IMR-90 (cell line): Measurements from ENCODE around the gene PCED1B. TPM values are rescaled to one million over a fixed set of nuclear protein-coding genes. Genes with fewer than 3 reads are reported as not detected.
A peak's percentile ranks its signal among the peaks of the same experiment; 100 is the strongest.

ENCODE experiments used
- ATAC-seq: fragments of 200-7000 bp; cut with Tn5 transposase; 2 replicates; pipeline ENCODE4 v1.9.1; 2020; ENCODE audit warnings: low read depth, mild to moderate bottlenecking, moderate library complexity
- BruUV-seq: library from RNA; stranded (reverse); fragments of 400-500 nt; replicated peaks from 2 replicates; lab custom pipeline; 2021; lab: Mats Ljungman, UMichigan
- CTCF ChIA-PET: fragments of 300-600 bp; formaldehyde crosslinking; extraction: SDS; loops from one replicate; lab custom pipeline; 2021; ENCODE audit warnings: antibody characterized with exemption; lab: Yijun Ruan, JAX
- POLR2A ChIA-PET: fragments of 300-600 bp; sonication (Branson Sonifier 250); formaldehyde crosslinking; loops from one replicate; lab custom pipeline; 2022; ENCODE audit warnings: antibody characterized with exemption; ENCODE audit not compliant: unreplicated experiment; lab: Charles Lee
- DNase-seq: peaks from one replicate; pipeline ENCODE4 v3.0.0; 2013
- H2AFZ ChIP-seq: replicated peaks from 2 replicates; pipeline ENCODE3; 2013; ENCODE audit warnings: low read length, mild to moderate bottlenecking; ENCODE audit not compliant: poor library complexity
- H2AK5ac ChIP-seq: 2 replicates; pipeline ENCODE4 v1.6.1; 2013; ENCODE audit warnings: low read depth, low read length, inconsistent platforms
- H2AK9ac ChIP-seq: replicated peaks from 2 replicates; pipeline ENCODE3; 2013; ENCODE audit warnings: mild to moderate bottlenecking, low read depth, low read length, moderate library complexity; ENCODE audit not compliant: poor library complexity
- H2BK120ac ChIP-seq: 2 replicates; pipeline ENCODE4 v1.6.1; 2013; ENCODE audit warnings: low read depth, low read length, inconsistent platforms
- H2BK15ac ChIP-seq: 3 replicates; pipeline ENCODE4 v1.6.1; 2013; ENCODE audit warnings: low read depth, low read length, inconsistent platforms
- H2BK20ac ChIP-seq: 2 replicates; pipeline ENCODE4 v1.6.1; 2013; ENCODE audit warnings: low read depth, mild to moderate bottlenecking, inconsistent platforms, low read length, moderate library complexity
- H2BK5ac ChIP-seq: 2 replicates; pipeline ENCODE4 v1.6.1; 2013; ENCODE audit warnings: mild to moderate bottlenecking, low read depth, low read length, inconsistent platforms; ENCODE audit not compliant: poor library complexity, severe bottlenecking
- H3K14ac ChIP-seq: replicated peaks from 2 replicates; pipeline ENCODE4 v1.6.1; 2013; ENCODE audit warnings: low read depth, low read length, inconsistent platforms
- H3K18ac ChIP-seq: 2 replicates; pipeline ENCODE4 v1.6.1; 2013; ENCODE audit warnings: low read depth, low read length, control low read depth
- H3K23ac ChIP-seq: 2 replicates; pipeline ENCODE4 v1.6.1; 2013; ENCODE audit warnings: low read depth, low read length, inconsistent platforms
- H3K27ac ChIP-seq: 2 replicates; pipeline ENCODE4 v1.5.1; 2013; ENCODE audit warnings: mild to moderate bottlenecking, control low read depth, low read length; ENCODE audit not compliant: insufficient read depth
- H3K27me3 ChIP-seq: 2 replicates; pipeline ENCODE4 v1.6.1; 2013; ENCODE audit warnings: low read length; ENCODE audit not compliant: control insufficient read depth, insufficient read depth
- H3K36me3 ChIP-seq: 2 replicates; pipeline ENCODE4 v1.6.1; 2013; ENCODE audit warnings: low read length, mixed read lengths; ENCODE audit not compliant: control insufficient read depth, insufficient read depth
- H3K4ac ChIP-seq: 2 replicates; pipeline ENCODE4 v1.6.1; 2013; ENCODE audit warnings: low read depth, low read length, inconsistent platforms
- H3K4me1 ChIP-seq: 2 replicates; pipeline ENCODE4 v1.6.1; 2013; ENCODE audit warnings: low read length, mixed read lengths; ENCODE audit not compliant: control insufficient read depth, insufficient read depth
- H3K4me2 ChIP-seq: 2 replicates; pipeline ENCODE4 v1.6.1; 2013; ENCODE audit warnings: low read depth, mild to moderate bottlenecking, control low read depth, low read length, moderate library complexity
- H3K4me3 ChIP-seq: 2 replicates; pipeline ENCODE4 v1.5.1; 2013; ENCODE audit warnings: low read depth, mild to moderate bottlenecking, control low read depth, low read length, moderate library complexity; ENCODE audit not compliant: insufficient read depth
- H3K56ac ChIP-seq: 2 replicates; pipeline ENCODE4 v1.6.1; 2013; ENCODE audit warnings: low read length, inconsistent platforms; ENCODE audit not compliant: insufficient read depth; ENCODE audit errors: extremely low read depth
- H3K79me1 ChIP-seq, 2 experiments: 2 replicates each; pipeline ENCODE4 v1.6.1; 2013; ENCODE audit warnings: low read length in 2 of 2, inconsistent platforms in 1 of 2, low read depth in 1 of 2
- H3K9ac ChIP-seq: 2 replicates; pipeline ENCODE4 v1.6.1; 2013; ENCODE audit warnings: low read depth, low read length, control low read depth
- H3K9me1 ChIP-seq: 2 replicates; pipeline ENCODE4 v1.6.1; 2013; ENCODE audit warnings: low read length, inconsistent platforms; ENCODE audit not compliant: insufficient read depth
- H3K9me3 ChIP-seq: 2 replicates; pipeline ENCODE4 v1.6.1; 2013; ENCODE audit warnings: low read length; ENCODE audit not compliant: control insufficient read depth, insufficient read depth
- H4K20me1 ChIP-seq: 2 replicates; pipeline ENCODE4 v1.6.1; 2013; ENCODE audit warnings: low read length, inconsistent platforms; ENCODE audit not compliant: insufficient read depth
- H4K5ac ChIP-seq: 2 replicates; pipeline ENCODE4 v1.6.1; 2013; ENCODE audit warnings: mild to moderate bottlenecking, low read depth, low read length, control low read depth
- H4K8ac ChIP-seq, 2 experiments: 2 replicates each; pipeline ENCODE4 v1.6.1; 2013; ENCODE audit warnings: low read depth in 2 of 2, low read length in 2 of 2, control low read depth in 1 of 2, inconsistent platforms in 1 of 2
- H4K91ac ChIP-seq: 2 replicates; pipeline ENCODE4 v1.6.1; 2013; ENCODE audit warnings: low read depth, low read length, inconsistent platforms; ENCODE audit not compliant: insufficient read depth
- BHLHE40 ChIP-seq: fragments of 150-350 bp; IDR thresholded peaks from 2 replicates; pipeline ENCODE4 v1.6.1; 2016; ENCODE audit warnings: mild to moderate bottlenecking, low read depth, low read length
- CHD1 ChIP-seq: IDR thresholded peaks from 2 replicates; pipeline ENCODE4 v1.6.1; 2012; ENCODE audit warnings: low read depth, low read length, improper control_type of control experiment
- FOS ChIP-seq: fragments of 150-350 bp; IDR thresholded peaks from 2 replicates; pipeline ENCODE4 v1.6.1; 2016; ENCODE audit warnings: low read depth, low read length
- MAZ ChIP-seq: IDR thresholded peaks from 2 replicates; pipeline ENCODE4 v1.6.1; 2012; ENCODE audit warnings: low read depth, mild to moderate bottlenecking, low read length, improper control_type of control experiment, moderate library complexity, borderline replicate concordance
- NFE2L2 ChIP-seq: fragments of 150-350 bp; IDR thresholded peaks from 2 replicates; pipeline ENCODE4 v1.6.1; 2016; ENCODE audit warnings: low read depth, mild to moderate bottlenecking, low read length
- POLR2A ChIP-seq: IDR thresholded peaks from 2 replicates; pipeline ENCODE4 v1.6.1; 2012; ENCODE audit warnings: mild to moderate bottlenecking, low read depth, low read length
- RCOR1 ChIP-seq: IDR thresholded peaks from 2 replicates; pipeline ENCODE4 v1.6.1; 2012; ENCODE audit warnings: mild to moderate bottlenecking, low read length, improper control_type of control experiment; ENCODE audit not compliant: insufficient replicate concordance
- RFX5 ChIP-seq: IDR thresholded peaks from 2 replicates; pipeline ENCODE4 v1.8.0; 2012; ENCODE audit warnings: low read depth, mild to moderate bottlenecking, low read length, moderate library complexity
- SMC3 ChIP-seq: fragments of 150-350 bp; IDR thresholded peaks from 2 replicates; pipeline ENCODE4 v1.6.1; 2016; ENCODE audit warnings: low read depth, mild to moderate bottlenecking, antibody characterized with exemption, low read length, moderate library complexity
- WGBS, 2 experiments: methylation state at CpG; one replicate each; pipeline versions ENCODE4 v1.1.5 to v1.1.7; 2013; ENCODE audit warnings: missing lambda C conversion rate in 2 of 2; ENCODE audit not compliant: insufficient read length in 1 of 2; ENCODE audit errors: extremely low coverage in 2 of 2; 5-methylcytosine and 5-hydroxymethylcytosine counted together
- dilution Hi-C: fragments of 300-500 bp; cut with HindIII; formaldehyde crosslinking; loops from one replicate; pipeline ENCODE4 v1.14.3; 2018; ENCODE audit warnings: low sequenced_read_pairs; ENCODE audit not compliant: unreplicated experiment
- in situ Hi-C: fragments of 300-500 bp; cut with MboI; formaldehyde crosslinking; loops from 3 replicates; pipeline ENCODE4 v1.14.3; 2019; ENCODE audit warnings: low sequenced_read_pairs, inconsistent platforms, mixed read lengths
- intact Hi-C: fragments of 100-400 bp; cut with micrococcal nuclease; formaldehyde crosslinking; loops from 2 replicates; pipeline ENCODE4 v1.10.0; 2022
- polyA plus RNA-seq, 3 experiments: library from polyadenylated mRNA; depleted of rRNA; stranded (reverse); fragments of >200 nt; gene quantifications; 2 replicates each; pipeline ENCODE4 v1.2.3, GENCODE V29; 2012; ENCODE audit warnings: low replicate concordance in 1 of 3
- total RNA-seq: library from RNA; depleted of rRNA; stranded (reverse); fragments of >200 nt; gene quantifications from 2 replicates; pipeline ENCODE4 v1.2.3, GENCODE V29; 2012
- TF ChIP-seq, protein P1 (sequence below): fragments of 150-350 bp; IDR thresholded peaks from 2 replicates; pipeline ENCODE4 v1.6.1; 2016; ENCODE audit warnings: low read depth, mild to moderate bottlenecking, low read length, moderate library complexity, borderline replicate concordance
- TF ChIP-seq, protein P2 (sequence below): conservative IDR thresholded peaks from 2 replicates; pipeline ENCODE4 v1.5.1; 2012; ENCODE audit warnings: mild to moderate bottlenecking, low read depth, low read length, improper control_type of control experiment

Gene PCED1B
- total and polyA plus RNA-seq, 2 of the 4 experiments (the other 2 are of a cell fraction) = 0.36 to 2.6 TPM

DNA sequence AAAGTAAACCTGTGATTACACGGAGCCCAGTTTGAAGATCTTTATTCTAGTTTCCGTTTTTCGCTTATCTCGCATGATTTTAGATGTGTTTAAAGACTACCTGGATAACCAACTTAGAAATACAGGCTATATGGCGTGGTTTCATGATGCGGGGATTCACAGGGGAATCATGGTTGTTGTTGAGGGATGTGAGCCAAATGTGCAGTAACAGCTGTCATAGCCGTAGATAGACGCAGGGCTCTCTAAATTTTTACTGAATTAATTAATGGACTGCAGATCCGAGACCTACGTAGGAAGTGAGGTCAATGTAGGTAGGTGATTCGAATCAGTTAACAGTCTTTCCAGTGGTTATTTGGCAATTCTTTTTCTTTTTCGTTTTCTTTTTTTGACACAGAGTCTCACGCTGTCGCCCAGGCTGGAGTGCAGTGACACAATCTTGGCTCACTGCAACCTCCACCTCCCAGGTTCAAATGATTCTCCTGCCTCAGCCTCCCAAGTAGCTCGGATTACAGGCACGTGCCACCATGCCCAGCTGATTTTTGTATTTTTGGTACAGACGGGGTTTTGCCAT is 145.2 kb downstream of the PCED1B start:
- H3K56ac ChIP-seq = no peak overlapping the region
- H3K14ac ChIP-seq = 0 out of 2 replicates have a peak overlapping the region, but pooled peaks have one; percentile 29
- TF ChIP-seq NFE2L2 (no peak), CHD1 (no peak), BHLHE40 (no peak), RFX5 (no peak), MAZ (no peak), RCOR1 (no peak), POLR2A (no peak), SMC3 (no peak), FOS (no peak)
- TF ChIP-seq, protein P1, sequence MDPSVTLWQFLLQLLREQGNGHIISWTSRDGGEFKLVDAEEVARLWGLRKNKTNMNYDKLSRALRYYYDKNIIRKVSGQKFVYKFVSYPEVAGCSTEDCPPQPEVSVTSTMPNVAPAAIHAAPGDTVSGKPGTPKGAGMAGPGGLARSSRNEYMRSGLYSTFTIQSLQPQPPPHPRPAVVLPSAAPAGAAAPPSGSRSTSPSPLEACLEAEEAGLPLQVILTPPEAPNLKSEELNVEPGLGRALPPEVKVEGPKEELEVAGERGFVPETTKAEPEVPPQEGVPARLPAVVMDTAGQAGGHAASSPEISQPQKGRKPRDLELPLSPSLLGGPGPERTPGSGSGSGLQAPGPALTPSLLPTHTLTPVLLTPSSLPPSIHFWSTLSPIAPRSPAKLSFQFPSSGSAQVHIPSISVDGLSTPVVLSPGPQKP = no peak
- TF ChIP-seq, protein P2, sequence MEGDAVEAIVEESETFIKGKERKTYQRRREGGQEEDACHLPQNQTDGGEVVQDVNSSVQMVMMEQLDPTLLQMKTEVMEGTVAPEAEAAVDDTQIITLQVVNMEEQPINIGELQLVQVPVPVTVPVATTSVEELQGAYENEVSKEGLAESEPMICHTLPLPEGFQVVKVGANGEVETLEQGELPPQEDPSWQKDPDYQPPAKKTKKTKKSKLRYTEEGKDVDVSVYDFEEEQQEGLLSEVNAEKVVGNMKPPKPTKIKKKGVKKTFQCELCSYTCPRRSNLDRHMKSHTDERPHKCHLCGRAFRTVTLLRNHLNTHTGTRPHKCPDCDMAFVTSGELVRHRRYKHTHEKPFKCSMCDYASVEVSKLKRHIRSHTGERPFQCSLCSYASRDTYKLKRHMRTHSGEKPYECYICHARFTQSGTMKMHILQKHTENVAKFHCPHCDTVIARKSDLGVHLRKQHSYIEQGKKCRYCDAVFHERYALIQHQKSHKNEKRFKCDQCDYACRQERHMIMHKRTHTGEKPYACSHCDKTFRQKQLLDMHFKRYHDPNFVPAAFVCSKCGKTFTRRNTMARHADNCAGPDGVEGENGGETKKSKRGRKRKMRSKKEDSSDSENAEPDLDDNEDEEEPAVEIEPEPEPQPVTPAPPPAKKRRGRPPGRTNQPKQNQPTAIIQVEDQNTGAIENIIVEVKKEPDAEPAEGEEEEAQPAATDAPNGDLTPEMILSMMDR = no peak
- no peak overlapping the region for H2BK15ac ChIP-seq
- no peak overlapping the region for H3K23ac ChIP-seq
- no peak overlapping the region for H3K9ac ChIP-seq
- no peak overlapping the region for H3K18ac ChIP-seq
- CTCF ChIA-PET = no interaction called here
- no peak overlapping the region for H2AFZ ChIP-seq
- ATAC-seq = no peak
- H3K9me1 ChIP-seq = no peaks in the 10 kb centered on the region
- no peaks in the 10 kb centered on the region for H3K79me1 ChIP-seq
- H3K4ac ChIP-seq = no peak overlapping the region
- no peaks in the 10 kb centered on the region for H3K36me3 ChIP-seq
- H2AK5ac ChIP-seq = no peak overlapping the region
- no peak overlapping the region; the same call in 1 of the 2 replicates for H4K5ac ChIP-seq
- peak overlapping the region in 1 of 2 experiments; percentile 13; a peak in 1 of 4 replicates for H4K8ac ChIP-seq
- H2BK5ac ChIP-seq = no peak overlapping the region
- H4K91ac ChIP-seq = no peak overlapping the region
- no peak overlapping the region for H3K4me2 ChIP-seq
- no peaks in the 10 kb centered on the region for H3K27me3 ChIP-seq
- in situ Hi-C loops = no loop called here
- no peak overlapping the region for H3K4me3 ChIP-seq
- no peak overlapping the region for H2BK120ac ChIP-seq
- WGBS, 2 experiments = 100% methylated on average over 1 of the region's 17 CpGs; no CpG with 5 or more reads in 1 of the 2 experiments
- intact Hi-C loops = no loop called here
- no peaks in the 10 kb centered on the region for H4K20me1 ChIP-seq
- no peak for DNase-seq
- POLR2A ChIA-PET = no interaction called here
- no TSS peak for BruUV-seq
- no peak overlapping the region for H3K27ac ChIP-seq
- no peak overlapping the region for H2BK20ac ChIP-seq
- H3K4me1 ChIP-seq = peaks cover 11% of the 10 kb centered on the region
- H2AK9ac ChIP-seq = no peak overlapping the region
- dilution Hi-C loops = no loop called here
- no peaks in the 10 kb centered on the region for H3K9me3 ChIP-seq
